OCI-LY3 (cell line): ENCODE measurements around the gene MLEC.

Experiments used
- CTCF ChIP-seq: fragments of 200-600, 300-600 bp; sonication (generic); IDR thresholded peaks from 2 replicates; pipeline ENCODE4 v1.5.1; 2014; ENCODE audit warnings: antibody characterized with exemption, low read length, low read depth
- EZH2phosphoT487 ChIP-seq: fragments of 200-600 bp; shearing (Covaris generic); IDR thresholded peaks from 2 replicates; pipeline ENCODE4 v1.6.1; 2018; ENCODE audit warnings: antibody characterized with exemption, mixed run types, low read depth

- TF ChIP-seq CTCF: no peak
- no peak for TF ChIP-seq EZH2phosphoT487
Measured at GRCh38 chr12:120680165-120680738, 6.7 kb upstream of the MLEC start.
